Measurements from ENCODE around the gene ARHGAP24.

DNA sequence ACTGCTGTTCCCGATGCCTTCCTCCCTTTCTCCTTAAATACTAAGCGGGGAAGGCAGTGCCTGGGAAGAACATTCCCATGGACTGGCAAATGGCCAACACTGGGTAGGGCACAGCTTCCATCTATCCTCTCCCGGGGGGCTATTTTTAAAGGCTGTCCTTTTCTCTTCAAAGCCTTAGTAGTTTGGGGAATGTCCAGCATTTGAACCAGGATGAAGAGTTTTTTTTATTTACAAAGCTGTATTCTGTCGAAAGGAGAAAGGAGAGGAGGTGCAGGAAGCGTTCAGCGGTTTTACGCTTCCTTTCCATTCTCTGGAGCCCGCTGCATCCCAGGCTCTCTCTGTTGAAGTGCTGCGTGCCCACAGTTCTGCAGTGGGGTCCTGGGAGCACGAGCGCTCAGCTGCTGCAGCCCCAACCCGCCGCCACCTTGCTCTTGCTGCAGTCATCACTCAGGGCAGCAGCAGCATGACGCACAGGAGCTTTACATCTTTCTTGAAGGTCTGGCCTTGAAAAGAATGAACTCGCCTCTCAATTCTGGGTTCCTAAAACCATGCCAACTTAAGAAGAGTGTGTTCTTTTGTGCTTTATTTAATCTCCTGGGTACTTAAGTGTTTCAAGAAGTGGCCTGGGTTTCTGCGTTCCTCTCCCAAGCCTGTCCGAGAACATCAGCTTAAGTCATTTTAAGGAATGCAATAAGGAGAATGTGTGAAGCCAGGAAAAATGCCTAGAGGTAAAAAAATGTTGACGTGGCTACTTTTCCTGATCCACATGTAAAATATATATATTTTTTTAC, 457.7 kb downstream of the ARHGAP24 start:
- TF ChIP-seq, protein P1, sequence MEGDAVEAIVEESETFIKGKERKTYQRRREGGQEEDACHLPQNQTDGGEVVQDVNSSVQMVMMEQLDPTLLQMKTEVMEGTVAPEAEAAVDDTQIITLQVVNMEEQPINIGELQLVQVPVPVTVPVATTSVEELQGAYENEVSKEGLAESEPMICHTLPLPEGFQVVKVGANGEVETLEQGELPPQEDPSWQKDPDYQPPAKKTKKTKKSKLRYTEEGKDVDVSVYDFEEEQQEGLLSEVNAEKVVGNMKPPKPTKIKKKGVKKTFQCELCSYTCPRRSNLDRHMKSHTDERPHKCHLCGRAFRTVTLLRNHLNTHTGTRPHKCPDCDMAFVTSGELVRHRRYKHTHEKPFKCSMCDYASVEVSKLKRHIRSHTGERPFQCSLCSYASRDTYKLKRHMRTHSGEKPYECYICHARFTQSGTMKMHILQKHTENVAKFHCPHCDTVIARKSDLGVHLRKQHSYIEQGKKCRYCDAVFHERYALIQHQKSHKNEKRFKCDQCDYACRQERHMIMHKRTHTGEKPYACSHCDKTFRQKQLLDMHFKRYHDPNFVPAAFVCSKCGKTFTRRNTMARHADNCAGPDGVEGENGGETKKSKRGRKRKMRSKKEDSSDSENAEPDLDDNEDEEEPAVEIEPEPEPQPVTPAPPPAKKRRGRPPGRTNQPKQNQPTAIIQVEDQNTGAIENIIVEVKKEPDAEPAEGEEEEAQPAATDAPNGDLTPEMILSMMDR (IDR thresholded peaks at IDR 0.05), result no peak
- TF ChIP-seq POLR2A (IDR thresholded peaks at IDR 0.05), result no peak
